Endothelial cell (in vitro differentiated cells): ENCODE results near the gene ZNF688. TPM values are rescaled to one million over a fixed set of nuclear protein-coding genes. Genes with fewer than 3 reads are reported as not detected.
A peak's percentile ranks its signal among the peaks of the same experiment; 100 is the strongest.
"Not testable (repeated sequence)": the region's sequence is repeated elsewhere in the genome, so short reads cannot be mapped to it uniquely, and the experiment has no call there.

ENCODE experiments used
- DNase-seq: peaks from one replicate; pipeline ENCODE4 v3.0.0; 2021; ENCODE audit warnings: low spot score
- H3K27ac Mint-ChIP-seq: one replicate; pipeline ENCODE4 v1.8.0; 2021; ENCODE audit warnings: mixed read lengths, inconsistent platforms; ENCODE audit not compliant: unreplicated experiment
- H3K27me3 Mint-ChIP-seq: one replicate; pipeline ENCODE4 v1.8.0; 2021; ENCODE audit warnings: mild to moderate bottlenecking, moderate library complexity, mixed read lengths, inconsistent platforms; ENCODE audit not compliant: unreplicated experiment
- H3K36me3 Mint-ChIP-seq: one replicate; pipeline ENCODE4 v1.8.0; 2021; ENCODE audit warnings: mild to moderate bottlenecking, low read depth, mixed read lengths, inconsistent platforms; ENCODE audit not compliant: unreplicated experiment
- H3K4me1 Mint-ChIP-seq: one replicate; pipeline ENCODE4 v1.8.0; 2021; ENCODE audit warnings: mild to moderate bottlenecking, mixed read lengths, inconsistent platforms; ENCODE audit not compliant: unreplicated experiment
- H3K4me3 Mint-ChIP-seq: one replicate; pipeline ENCODE4 v1.8.0; 2021; ENCODE audit warnings: mild to moderate bottlenecking, mixed read lengths, inconsistent platforms; ENCODE audit not compliant: unreplicated experiment
- H3K9me3 Mint-ChIP-seq: one replicate; pipeline ENCODE4 v1.8.0; 2021; ENCODE audit warnings: mixed read lengths, inconsistent platforms; ENCODE audit not compliant: unreplicated experiment
- total RNA-seq: library from RNA; stranded (reverse); fragmentation: NEBNext Ultra II Directional; extraction: Animal tissue kit (Norgen Biotek cat#: 25700); gene quantifications from one replicate; pipeline ENCODE4 v1.2.1, GENCODE V29; 2021; ENCODE audit not compliant: unreplicated experiment
- TF ChIP-seq, protein P1 (sequence below): fragments of 200-600 bp; sonication (generic); IDR thresholded peaks from one replicate; pipeline ENCODE4 v1.5.0; 2021; ENCODE audit warnings: antibody characterized with exemption; ENCODE audit not compliant: unreplicated experiment

Gene ZNF688
- total RNA-seq, 1 donor from 2014 or later, result 9.6 TPM

DNA sequence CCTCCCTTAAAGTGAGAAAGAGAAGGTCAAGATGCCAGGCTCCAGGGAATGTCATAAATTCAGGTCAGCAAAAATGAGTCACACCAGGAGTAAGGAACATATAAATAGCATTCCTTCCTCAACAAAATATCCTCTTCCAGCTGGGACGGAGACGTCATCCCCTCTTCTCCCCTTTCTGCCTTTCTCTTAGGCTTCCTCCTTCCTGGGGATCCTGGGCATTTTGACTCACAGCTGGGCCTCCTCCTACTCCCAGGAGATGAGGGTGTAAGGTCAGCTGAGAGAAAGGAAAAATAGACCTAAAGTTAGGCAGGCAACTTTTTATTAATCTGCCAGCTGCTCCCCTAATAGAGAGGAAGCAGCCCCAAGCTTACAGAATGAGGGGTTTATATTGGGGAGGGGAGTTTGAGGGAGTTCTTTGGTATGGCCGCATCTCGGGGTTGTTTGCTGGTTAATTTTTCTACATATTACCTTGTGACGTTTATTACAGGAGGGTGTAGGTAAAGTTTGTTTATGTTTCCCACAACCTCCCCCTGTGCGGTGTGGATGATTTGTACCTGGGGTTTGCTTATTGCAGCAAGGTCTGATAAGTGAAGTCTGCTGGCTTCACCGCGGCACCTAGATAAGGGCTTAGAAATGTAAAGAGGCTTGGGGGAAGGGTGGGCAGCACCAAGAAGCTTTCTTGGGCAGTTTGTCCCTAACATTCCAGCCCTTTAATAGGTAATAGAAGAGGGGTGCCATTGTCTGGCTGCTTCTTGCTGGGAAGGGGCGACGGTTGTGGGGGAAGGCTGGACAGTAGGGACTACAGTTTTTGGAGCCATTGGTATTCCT lies 29.8 kb downstream of the ZNF688 start:
- DNase-seq, result no peak
- H3K4me1 Mint-ChIP-seq, result peaks cover 9% of the 10 kb centered on the region
- no peak overlapping the region for H3K27ac Mint-ChIP-seq
- no peaks in the 10 kb centered on the region for H3K9me3 Mint-ChIP-seq
- TF ChIP-seq, protein P1, sequence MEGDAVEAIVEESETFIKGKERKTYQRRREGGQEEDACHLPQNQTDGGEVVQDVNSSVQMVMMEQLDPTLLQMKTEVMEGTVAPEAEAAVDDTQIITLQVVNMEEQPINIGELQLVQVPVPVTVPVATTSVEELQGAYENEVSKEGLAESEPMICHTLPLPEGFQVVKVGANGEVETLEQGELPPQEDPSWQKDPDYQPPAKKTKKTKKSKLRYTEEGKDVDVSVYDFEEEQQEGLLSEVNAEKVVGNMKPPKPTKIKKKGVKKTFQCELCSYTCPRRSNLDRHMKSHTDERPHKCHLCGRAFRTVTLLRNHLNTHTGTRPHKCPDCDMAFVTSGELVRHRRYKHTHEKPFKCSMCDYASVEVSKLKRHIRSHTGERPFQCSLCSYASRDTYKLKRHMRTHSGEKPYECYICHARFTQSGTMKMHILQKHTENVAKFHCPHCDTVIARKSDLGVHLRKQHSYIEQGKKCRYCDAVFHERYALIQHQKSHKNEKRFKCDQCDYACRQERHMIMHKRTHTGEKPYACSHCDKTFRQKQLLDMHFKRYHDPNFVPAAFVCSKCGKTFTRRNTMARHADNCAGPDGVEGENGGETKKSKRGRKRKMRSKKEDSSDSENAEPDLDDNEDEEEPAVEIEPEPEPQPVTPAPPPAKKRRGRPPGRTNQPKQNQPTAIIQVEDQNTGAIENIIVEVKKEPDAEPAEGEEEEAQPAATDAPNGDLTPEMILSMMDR, result no peak
- H3K27me3 Mint-ChIP-seq, result peaks cover 5% of the 10 kb centered on the region
- no peak overlapping the region for H3K4me3 Mint-ChIP-seq
- H3K36me3 Mint-ChIP-seq, result no peaks in the 10 kb centered on the region

DNA sequence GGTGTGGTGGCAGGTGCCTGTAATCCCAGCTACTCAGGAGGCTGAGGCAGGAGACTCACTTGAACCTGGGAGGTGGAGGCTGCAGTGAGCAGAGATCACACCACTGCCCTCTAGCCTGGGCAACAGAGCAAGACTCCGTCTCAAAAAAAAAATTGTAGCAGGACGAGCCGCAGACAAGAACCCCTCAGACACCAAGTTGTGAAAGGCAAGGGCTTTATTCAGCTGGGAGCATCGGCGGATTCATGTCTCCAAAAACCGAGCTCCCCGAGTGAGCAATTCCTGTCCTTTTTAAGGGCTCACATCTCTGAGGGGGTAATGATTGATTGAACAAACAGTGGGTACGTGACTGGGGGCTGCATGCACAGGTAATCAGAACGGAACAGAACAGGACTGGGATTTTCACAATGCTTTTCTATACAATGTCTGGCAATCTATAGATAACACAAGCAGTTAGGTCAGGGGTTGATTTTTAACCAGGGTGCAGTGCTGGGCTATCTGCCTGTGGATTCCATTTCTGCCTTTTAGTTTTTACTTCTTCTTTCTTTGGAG lies 30.5 kb downstream of the ZNF688 start:
- not testable (repeated sequence) for H3K4me1 Mint-ChIP-seq, H3K27me3 Mint-ChIP-seq, H3K27ac Mint-ChIP-seq, H3K36me3 Mint-ChIP-seq, H3K9me3 Mint-ChIP-seq, DNase-seq, H3K4me3 Mint-ChIP-seq

DNA sequence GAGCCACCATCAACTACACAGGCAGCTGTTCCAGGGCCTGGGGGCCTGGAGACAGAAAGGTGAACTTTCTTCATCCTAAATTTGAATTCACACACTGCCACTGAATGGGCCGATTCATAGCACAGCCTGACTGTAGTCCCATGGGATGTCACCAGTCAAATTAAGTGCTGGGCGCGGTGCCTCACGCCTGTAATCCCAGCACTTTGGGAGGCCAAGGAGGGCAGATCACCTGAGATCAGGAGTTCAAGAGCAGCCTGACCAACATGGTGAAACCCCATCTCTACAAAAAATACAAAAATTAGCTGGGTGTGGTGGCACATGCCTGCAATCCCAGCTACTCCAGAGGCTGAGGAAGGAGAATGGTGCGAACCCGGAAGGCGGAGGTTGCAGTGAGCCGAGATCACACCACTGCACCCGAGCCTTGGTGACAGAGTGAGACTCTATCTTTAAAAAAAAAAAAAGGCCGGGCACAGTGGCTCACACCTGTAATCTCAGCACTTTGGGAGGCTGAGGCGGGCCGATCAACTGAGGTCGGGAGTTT lies 31.5 kb downstream of the ZNF688 start:
- H3K27ac Mint-ChIP-seq, H3K27me3 Mint-ChIP-seq, H3K4me1 Mint-ChIP-seq, H3K4me3 Mint-ChIP-seq, H3K9me3 Mint-ChIP-seq, DNase-seq, H3K36me3 Mint-ChIP-seq: not testable (repeated sequence)

DNA sequence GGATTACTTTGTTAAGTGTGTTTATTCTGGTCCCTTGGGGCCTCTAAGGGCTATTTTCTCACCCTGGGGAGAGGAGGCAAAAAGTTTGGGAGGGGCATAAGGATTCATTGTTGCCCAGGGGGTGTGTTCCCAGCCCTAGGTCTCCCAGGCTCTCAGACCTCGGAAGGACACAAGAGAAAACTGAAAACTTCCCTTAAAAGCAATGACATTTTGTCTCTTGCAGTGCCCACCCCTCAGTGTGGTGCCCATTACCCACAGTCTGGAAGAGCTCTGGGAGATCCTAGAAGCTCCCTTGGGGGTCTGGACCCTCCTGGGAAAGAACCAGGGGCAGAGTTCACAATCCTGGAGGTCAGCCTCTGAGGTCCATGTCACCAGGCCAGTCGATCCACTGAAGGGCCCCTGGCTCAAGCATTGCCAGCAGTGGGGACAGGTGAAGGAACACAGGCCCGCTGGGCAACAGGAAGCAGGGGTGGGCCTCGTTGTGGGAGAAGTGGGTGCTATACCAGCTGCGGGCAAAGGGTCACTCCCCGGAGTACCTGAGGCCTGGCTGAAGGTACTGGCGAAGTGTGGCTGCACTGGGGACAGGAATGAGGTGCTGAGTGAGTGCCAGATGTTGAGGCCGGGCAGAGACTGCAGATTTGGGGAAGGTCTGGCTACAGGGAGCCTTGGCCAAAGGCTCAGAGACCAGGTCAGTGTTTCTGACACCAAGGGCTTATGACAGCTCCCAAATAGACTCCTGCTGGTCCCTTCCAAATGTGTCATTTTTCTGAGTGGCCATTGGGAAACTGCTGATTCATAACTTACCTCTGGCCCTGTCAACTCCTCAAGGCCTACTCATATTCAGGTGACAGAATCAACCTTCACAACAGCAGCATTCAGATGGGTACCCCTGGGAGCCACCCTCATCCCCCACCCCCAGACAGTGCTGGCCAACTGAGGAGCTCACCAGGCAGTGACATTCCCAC lies 32.2 kb downstream of the ZNF688 start:
- H3K27ac Mint-ChIP-seq, result no peak overlapping the region
- no peaks in the 10 kb centered on the region for H3K9me3 Mint-ChIP-seq
- TF ChIP-seq, protein P1, result no peak
- H3K4me3 Mint-ChIP-seq, result no peak overlapping the region
- DNase-seq, result no peak
- peaks cover 4% of the 10 kb centered on the region for H3K36me3 Mint-ChIP-seq
- peaks cover 11% of the 10 kb centered on the region for H3K4me1 Mint-ChIP-seq
- no peaks in the 10 kb centered on the region for H3K27me3 Mint-ChIP-seq

DNA sequence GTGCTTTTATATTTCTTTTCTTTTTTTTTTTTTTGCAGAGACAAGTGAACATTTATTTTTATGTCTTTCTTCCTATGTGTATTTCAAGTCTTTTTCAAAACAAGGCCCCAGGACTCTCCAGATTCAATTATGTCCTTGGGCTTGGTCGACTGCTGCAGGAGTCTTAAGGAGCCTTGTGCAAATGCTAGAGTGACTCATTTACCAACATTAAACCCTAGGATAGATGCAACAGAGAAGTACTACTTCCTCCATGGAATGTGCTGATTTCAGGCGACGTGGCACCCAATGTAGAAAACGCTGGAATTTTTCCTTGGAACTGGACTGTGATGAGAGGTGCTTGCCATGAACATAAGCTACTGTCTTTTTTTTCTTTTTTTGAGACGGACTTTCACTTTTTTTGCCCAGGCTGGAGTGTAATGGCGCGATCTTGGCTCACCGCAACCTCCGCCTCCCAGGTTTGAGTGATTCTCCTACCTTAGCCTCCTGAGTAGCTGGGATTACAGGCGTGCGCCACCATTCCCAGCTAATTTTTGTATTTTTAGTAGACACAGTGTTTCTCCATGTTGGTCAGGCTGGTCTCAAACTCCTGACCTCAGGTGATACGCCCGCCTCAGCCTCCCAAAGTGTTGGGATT lies 35.0 kb downstream of the ZNF688 start:
- not testable (repeated sequence) for H3K36me3 Mint-ChIP-seq, DNase-seq, H3K9me3 Mint-ChIP-seq, H3K27me3 Mint-ChIP-seq, H3K27ac Mint-ChIP-seq
- peak overlapping the region; percentile 96 for H3K4me3 Mint-ChIP-seq
- H3K4me1 Mint-ChIP-seq, result peaks cover 18% of the 10 kb centered on the region

DNA sequence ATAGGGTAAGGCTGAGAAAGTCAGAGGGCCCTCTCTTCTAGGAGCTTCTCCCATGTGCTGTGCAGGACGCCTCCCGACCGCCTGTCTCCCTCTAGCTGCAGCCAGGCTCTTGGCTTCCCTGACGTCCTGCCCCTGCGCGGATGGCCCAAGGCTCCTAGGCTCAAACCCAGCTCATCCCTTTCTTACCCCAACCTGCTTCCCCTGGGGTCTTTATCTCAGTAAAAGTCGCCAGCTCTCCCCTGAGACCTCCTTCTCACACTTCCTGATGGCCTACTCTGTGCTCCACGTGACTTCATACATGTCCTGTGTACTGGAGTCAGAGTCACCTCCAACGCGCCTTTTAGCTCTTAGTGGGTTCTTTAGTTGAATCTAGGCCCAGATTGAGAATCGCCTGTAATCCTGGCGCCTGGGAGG lies 35.7 kb downstream of the ZNF688 start:
- Mint-ChIP-seq H3K4me1 (peaks cover 18% of the 10 kb centered on the region), H3K27ac (peak overlapping the region; percentile 97), H3K27me3 (peaks cover 2% of the 10 kb centered on the region), H3K9me3 (no peaks in the 10 kb centered on the region), H3K36me3 (peaks cover 11% of the 10 kb centered on the region), H3K4me3 (peak overlapping the region; percentile 96)
- TF ChIP-seq, protein P1, result no peak
- peak; percentile 67 for DNase-seq
